ENCODE measurements around the gene TSHZ2. TPM values are rescaled to one million over a fixed set of nuclear protein-coding genes. Genes with fewer than 3 reads are reported as not detected.

Gene TSHZ2
- total RNA-seq, 6 experiments from 2014 or later = not detected

GRCh38 chr20:53009979-53010735, 38.0 kb downstream of the TSHZ2 start:
- Mint-ChIP-seq H3K9me3 (peaks cover 20% of the 10 kb centered on the region), H3K36me3 (ENCODE audit: low read depth) (no peaks in the 10 kb centered on the region; the same call in 1 of the 2 replicates), H3K27me3 (ENCODE audit: insufficient read depth) (no peaks in the 10 kb centered on the region; the same call in 1 of the 2 replicates), H3K27ac (no peak overlapping the region), H3K4me1 (ENCODE audit: low read depth) (no peaks in the 10 kb centered on the region), H3K4me3 (no peak overlapping the region)
- no peak for DNase-seq
- TF ChIP-seq, protein P1, sequence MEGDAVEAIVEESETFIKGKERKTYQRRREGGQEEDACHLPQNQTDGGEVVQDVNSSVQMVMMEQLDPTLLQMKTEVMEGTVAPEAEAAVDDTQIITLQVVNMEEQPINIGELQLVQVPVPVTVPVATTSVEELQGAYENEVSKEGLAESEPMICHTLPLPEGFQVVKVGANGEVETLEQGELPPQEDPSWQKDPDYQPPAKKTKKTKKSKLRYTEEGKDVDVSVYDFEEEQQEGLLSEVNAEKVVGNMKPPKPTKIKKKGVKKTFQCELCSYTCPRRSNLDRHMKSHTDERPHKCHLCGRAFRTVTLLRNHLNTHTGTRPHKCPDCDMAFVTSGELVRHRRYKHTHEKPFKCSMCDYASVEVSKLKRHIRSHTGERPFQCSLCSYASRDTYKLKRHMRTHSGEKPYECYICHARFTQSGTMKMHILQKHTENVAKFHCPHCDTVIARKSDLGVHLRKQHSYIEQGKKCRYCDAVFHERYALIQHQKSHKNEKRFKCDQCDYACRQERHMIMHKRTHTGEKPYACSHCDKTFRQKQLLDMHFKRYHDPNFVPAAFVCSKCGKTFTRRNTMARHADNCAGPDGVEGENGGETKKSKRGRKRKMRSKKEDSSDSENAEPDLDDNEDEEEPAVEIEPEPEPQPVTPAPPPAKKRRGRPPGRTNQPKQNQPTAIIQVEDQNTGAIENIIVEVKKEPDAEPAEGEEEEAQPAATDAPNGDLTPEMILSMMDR (IDR thresholded peaks at IDR 0.05) = no peak

GRCh38 chr20:53011640-53012039, 39.5 kb downstream of the TSHZ2 start:
- Mint-ChIP-seq H3K27ac (no peak overlapping the region), H3K36me3 (ENCODE audit: low read depth) (no peaks in the 10 kb centered on the region; the same call in 1 of the 2 replicates), H3K27me3 (ENCODE audit: insufficient read depth) (no peaks in the 10 kb centered on the region; the same call in 1 of the 2 replicates), H3K4me1 (ENCODE audit: low read depth) (no peaks in the 10 kb centered on the region), H3K9me3 (peaks cover 22% of the 10 kb centered on the region), H3K4me3 (no peak overlapping the region)
- no peak for DNase-seq
- TF ChIP-seq, protein P1 (IDR thresholded peaks at IDR 0.05) = no peak

GRCh38 chr20:53013183-53013582, 41.0 kb downstream of the TSHZ2 start:
- Mint-ChIP-seq H3K36me3 (ENCODE audit: low read depth) (no peaks in the 10 kb centered on the region), H3K9me3 (peaks cover 22% of the 10 kb centered on the region), H3K27me3 (ENCODE audit: insufficient read depth) (no peaks in the 10 kb centered on the region; the same call in 1 of the 2 replicates), H3K27ac (no peak overlapping the region), H3K4me3 (no peak overlapping the region), H3K4me1 (ENCODE audit: low read depth) (no peaks in the 10 kb centered on the region)
- TF ChIP-seq, protein P1 (IDR thresholded peaks at IDR 0.05) = no peak
- DNase-seq = no peak

DNA sequence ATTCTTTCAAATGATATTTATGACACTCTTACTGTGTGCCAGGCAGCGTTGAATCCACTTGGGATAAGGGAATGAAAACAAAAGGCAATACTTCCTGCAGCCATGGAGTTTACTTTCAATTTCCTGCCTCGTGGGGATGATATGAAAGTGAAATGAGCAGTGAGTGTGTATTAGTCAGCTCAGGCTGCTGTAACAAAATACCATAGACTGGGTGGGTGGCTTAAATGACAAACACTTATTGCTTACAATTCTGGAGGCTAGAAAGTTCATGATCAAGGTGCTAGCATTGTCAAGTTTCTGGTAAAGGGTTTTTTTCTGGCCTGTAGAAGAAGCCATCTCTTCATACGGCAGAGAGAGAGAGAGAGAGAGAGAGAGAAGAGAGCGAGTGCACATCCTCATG, 41.7 kb downstream of the TSHZ2 start:
- peaks cover 26% of the 10 kb centered on the region for H3K9me3 Mint-ChIP-seq
- H3K27me3 Mint-ChIP-seq (ENCODE audit: insufficient read depth) = no peaks in the 10 kb centered on the region; the same call in 1 of the 2 replicates
- no peaks in the 10 kb centered on the region for H3K36me3 Mint-ChIP-seq (ENCODE audit: low read depth)

GRCh38 chr20:53016071-53016470, 43.9 kb downstream of the TSHZ2 start:
- TF ChIP-seq, protein P1 (IDR thresholded peaks at IDR 0.05) = no peak
- DNase-seq = no peak
- Mint-ChIP-seq H3K27ac (no peak overlapping the region), H3K9me3 (peaks cover 38% of the 10 kb centered on the region), H3K4me1 (ENCODE audit: low read depth) (no peaks in the 10 kb centered on the region), H3K4me3 (no peak overlapping the region), H3K36me3 (ENCODE audit: low read depth) (no peaks in the 10 kb centered on the region), H3K27me3 (ENCODE audit: insufficient read depth) (no peaks in the 10 kb centered on the region; the same call in none of the 2 replicates)

More for the DNA sequence above, 41.7 kb downstream of the TSHZ2 start:
- H3K4me1 Mint-ChIP-seq (ENCODE audit: low read depth) = no peaks in the 10 kb centered on the region
- H3K4me3 Mint-ChIP-seq = no peak overlapping the region
- TF ChIP-seq, protein P1 (IDR thresholded peaks at IDR 0.05) = no peak
- no peak overlapping the region for H3K27ac Mint-ChIP-seq
- no peak for DNase-seq
